SK-N-DZ (cell line): ENCODE measurements around the gene CCDC197.

Source experiments
- DNase-seq: peaks from one replicate; pipeline ENCODE4 v3.0.0-alpha.2; 2015; ENCODE audit warnings: low spot score

The CCDC197 gene

DNA sequence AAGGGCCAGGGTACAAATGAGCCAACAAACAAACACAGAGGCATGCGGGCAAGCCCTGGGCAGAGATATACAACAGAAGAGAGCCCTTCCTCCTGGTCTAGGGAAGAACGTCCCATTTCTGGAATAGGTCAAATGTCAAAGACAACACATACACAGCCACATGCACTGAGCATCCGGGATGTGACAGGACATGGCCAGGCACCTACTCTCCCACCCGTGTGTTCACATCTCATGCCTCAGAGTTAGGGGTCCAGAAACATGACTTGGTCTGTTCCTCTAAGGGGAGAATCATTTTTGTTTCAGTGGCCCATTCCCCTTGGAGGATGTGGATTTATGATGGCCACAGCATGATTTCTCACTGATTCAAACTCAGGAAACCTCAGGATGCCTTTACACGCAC is 19.9 kb upstream of the CCDC197 start:
- DNase-seq = no peak

- DNase-seq = no peak
Observed at GRCh38 chr14:93977790-93978581, 19.1 kb upstream of the CCDC197 start.

- no peak for DNase-seq
Observed at GRCh38 chr14:93978735-93979134, 18.4 kb upstream of the CCDC197 start.

DNA sequence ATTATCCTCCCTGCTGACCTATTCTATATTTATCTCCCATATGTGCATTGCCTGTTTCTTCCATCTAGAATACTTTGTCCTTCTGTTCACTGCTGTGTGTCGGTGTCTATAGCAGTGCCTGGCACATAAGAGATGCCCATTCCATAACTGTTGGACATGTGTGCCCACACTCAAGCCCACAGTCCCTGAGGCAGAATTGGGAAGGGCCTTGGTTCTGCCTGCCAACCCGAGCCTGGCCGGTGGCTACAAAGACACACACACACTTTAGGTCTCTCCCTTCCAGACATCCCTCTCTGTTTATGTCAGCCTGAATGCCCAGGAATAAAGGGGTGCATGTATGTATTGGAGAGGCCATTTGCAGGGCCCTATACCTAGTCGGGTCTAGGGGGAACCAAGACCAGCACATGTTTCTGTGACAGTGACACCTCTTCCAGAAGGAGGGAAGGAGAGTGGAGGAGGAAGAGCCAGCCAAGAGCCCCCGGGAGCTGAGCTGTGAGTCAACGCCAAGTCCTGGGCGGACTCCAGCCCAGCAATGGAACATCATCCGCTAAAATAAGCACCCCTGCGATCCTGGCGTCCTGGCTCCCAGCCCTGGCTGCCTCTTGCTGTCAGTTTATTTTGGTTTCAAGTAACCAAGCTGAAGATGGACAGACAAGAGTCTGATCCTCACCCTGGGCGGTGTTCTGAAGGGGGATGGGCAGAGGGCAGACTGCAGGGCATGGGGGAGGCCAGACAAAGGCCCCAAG is 16.5 kb upstream of the CCDC197 start:
- DNase-seq = no peak

DNA sequence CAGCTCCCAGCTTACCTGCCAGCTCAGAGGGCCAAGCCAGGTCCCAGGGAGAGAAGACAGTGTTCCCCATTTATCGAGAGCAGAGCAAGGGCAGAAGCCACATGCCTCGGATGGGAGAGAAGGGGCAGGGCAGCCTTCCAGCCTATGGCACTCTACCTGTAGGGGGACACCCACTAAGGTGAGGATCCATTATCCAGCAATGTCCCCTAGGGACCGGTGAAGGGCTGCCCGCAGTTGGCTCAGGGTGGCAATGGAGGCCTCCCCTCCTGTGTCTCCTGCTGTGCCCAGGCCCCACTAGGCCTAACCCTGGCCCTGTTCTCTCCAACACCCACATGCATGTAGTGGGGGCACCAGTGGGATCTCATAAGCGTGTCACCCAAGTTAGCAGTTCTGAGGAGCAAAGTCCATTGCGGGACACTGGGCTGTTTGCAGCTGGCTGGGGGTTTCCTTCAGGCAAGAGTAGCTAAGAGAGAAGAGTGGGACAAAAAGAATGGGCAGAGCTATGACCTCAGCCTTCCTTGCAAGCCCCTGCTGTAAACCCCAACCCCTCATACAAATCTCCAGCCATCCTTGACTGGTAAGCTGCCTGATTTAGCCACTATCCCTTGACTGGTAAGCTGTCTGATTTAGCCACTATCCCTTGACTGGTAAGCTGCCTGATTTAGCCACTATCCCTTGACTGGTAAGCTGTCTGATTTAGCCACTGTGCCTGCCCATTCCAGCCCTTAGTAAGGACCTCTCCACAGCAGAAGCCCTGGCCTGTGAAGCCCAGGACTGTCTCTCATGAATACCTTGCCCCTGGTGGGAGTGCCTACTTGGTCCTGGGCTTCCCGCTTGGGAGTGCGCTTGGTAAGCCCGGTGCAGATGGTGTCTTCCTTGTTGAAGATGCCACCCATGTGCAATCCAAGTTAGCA is 15.5 kb upstream of the CCDC197 start:
- DNase-seq = no peak

DNA sequence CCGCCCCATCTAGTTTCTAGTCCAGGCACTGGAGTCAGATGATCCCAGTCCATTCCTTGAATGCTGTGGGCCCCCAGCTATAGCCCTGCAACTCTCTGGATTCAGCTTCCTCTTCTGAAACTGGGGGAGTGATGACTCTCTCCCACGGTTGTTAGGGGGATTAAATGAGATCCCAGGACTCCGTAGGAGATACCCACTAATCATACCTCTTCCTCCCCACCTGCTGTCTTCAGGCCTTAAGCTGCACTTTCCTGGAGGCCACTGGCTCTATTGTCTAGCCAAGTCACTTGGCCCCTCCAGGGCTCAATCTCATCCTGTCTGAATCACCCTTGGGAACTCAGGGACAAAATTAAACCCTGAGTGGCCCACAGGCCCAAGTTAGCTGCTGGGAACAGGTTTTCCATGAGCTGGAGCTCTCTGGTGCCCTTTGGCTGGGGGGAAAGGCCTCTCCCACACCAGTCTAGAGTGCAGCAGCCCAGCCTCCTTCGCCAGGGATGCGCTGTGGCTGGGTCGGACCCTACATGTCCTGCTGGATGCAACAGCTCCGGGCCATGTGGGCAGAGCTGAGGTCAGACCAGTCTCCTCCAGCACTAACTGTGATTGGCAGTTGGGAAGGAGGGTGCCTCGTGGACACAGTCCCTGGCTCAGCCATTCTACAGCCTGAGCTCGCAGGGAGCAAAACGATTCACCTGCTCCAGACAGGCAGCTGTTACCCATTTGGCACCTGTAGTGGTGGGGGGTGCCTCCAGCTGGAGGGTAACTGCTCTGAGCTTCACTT is 14.7 kb upstream of the CCDC197 start:
- no peak for DNase-seq

DNA sequence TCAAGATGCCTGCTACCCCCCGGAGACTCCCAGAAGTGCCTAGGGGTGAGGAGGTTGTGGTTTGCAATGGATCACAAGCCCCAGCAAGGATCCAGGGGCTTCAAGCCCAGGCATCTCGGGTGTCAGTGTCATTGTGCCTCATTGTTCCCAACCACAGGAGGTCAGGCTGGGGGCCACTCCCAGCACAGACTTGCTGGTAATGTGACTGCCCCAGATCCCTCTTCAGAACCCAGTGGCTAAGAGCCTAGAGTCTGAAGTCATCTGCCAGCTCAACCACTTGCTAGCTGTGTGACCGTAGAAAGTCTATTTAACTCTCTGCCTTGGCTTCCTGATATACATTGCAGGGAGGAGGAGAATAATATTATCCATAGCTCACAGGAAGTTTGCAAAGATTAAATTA is 13.0 kb upstream of the CCDC197 start:
- no peak for DNase-seq

DNA sequence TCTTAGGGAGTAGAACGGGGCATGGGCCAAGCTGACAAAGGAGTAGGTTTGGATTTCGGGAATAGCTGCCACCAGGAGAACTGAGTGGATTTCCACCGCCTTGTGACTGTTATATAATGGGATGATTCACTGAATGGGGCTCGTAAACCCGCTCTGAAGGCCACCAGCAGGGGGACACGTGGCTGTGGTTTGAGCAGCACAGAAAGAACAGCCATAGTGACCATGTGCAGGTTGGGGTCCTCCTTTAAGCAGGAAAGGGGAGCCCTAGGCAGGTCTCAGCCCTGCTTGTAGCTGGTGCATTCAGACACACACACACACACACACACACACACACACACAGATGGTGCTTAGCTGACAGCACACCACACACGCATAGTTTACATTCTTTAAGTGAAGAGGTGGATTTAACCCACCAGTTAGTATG is 12.1 kb upstream of the CCDC197 start:
- DNase-seq = no peak

DNA sequence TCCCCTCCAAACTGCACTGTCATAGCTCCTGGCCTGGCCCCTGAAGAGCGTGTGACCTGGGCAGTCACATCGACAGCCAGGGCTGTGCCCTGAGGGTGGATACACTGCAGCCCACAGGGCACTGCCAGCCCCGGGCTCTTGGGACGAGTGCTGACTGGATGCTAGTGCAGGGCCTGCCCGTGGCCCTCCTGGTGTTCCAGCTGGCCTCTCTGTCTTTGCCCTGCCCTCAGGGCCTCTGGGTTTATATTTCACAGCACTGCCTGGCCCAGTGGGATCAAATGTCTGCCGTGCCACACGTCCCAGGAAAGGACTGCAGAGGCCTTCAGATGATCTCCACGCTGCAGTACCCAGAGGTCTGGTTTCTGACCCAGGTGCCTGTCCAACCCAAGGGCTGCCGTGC is 10.1 kb upstream of the CCDC197 start:
- no peak for DNase-seq

GRCh38 chr14:93987376-93987775 is 9.7 kb upstream of the CCDC197 start:
- no peak for DNase-seq

DNA sequence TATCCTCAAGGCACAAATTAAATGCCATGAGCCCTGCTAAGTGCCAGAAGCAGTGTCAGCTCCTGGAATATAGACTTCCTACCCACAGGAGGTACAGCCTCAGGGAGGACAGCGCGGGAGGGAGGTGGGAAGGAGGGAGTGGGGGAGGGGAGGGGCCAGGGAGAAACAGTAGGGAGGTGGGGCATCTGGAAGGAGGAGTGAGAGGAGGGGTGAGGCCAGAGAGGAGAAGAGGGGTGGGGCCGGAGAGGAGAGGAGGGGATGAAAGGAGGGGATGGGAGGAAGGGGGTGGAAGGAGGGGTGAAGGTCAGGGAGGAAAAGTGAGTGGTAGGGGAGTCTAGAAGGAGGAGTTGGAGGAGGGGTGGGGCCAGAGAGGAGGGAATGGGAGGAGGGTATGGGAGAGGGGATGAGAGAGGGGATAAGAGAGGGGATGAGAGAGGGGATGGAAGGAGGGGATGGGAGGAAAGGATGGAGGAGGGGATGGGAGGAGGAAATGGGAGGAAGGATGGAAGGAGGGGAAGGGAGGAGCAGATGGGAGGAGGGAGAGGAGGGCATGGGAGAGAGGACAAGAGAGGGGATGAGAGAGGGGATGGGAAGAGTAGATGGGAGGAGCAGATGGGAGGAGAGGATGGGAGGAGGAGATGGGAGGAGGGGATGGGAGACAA is 9.2 kb upstream of the CCDC197 start:
- no peak for DNase-seq

- no peak for DNase-seq
Observed at GRCh38 chr14:93989939-93990338, 7.2 kb upstream of the CCDC197 start.

DNA sequence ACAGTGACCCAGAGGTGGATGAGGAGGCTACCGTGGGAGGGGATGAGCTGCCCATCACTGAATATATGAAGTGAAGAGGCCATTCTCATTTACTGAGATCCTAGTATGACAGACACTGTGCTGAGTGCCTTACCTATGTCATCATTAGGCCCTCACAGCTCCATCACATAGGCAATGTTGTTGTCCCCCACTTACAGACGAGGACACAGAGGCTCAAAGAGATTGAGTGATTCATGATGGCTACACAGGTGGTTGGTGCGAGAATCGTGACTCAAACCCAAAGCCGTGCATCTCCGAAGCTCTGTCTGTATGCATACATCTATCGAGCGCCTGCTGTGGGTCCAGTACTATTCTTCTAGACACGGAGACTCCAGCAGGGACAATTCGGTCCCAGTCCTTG is 5.9 kb upstream of the CCDC197 start:
- DNase-seq = no peak

- no peak for DNase-seq
Observed at GRCh38 chr14:93991649-93992048, 5.5 kb upstream of the CCDC197 start.

- DNase-seq = no peak
Observed at GRCh38 chr14:93993382-93993781, 3.7 kb upstream of the CCDC197 start.

DNA sequence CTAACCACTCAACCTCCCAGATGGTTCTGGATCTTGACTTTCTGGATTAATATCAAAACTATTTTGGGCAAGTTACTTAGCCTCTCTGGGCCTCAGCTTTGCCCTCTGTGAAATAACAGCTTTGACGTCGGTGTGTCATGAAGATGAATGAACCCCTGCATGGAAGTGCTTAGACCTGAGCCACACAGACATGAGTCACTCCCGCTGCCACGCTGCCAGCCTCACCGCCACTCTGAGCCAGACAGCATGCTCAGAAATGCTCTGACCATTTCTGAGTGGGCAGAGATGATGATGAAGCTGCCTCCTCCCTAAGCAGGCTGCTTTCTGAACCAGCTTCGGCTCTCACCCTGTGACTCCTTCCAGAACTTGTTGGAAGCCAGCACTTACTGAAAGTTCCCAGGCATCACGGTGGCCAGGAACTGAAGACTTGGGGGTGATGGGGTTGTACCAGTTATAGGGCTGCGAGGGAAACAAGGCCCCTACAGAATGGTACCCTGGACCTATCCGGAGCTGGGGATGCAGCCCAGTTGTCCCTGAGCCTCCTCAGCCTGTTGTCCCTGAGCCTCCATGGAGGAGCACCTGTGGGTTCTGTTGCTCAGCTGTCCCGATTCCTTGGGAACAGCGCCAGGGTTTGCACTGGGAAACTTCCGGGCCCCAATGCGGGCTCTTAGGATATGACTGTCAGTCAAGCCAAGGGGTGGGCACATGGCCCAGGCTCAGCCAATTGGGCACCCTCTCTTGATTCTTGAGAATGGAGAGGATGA is 2.0 kb upstream of the CCDC197 start:
- DNase-seq = no peak

DNA sequence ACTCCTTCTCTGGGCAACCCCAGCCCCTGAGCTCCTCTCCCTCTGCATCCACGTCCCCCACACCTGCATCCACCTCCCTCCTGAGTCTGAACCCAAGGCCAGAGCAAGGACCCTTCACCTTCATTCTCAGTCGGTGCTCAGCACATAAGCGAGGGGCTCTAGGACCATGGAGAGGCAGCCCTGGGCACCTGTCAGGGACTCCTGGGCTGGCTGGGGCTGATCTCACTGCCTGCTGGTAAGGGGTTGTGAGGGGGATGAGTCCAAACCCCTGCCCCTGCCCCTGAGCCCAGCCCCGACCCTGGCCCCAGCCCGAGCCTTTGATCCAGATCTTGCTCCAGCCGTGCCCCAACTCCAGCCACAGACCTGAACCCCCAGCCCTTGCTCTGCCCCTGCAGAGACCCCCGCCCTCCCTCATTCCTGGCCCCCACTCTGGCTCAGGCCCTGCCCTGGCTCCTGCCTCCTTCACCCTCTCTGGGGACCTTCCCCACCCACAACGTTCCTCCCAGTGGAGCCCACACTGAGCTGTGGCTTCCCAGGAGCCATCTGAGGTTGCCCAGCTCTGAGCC is 888 bp upstream of the CCDC197 start:
- DNase-seq = no peak

- no peak for DNase-seq
Observed at GRCh38 chr14:93997916-93998870, 1.1 kb downstream of the CCDC197 start.
